Panc1 (cell line): Measurements from ENCODE around the gene EPHB1.

Experiments used
- POLR2AphosphoS5 ChIP-seq: IDR thresholded peaks from 2 replicates; pipeline ENCODE4 v1.6.1; 2012; ENCODE audit warnings: mild to moderate bottlenecking, low read depth, low read length, moderate library complexity
- SIN3A ChIP-seq: IDR thresholded peaks from 2 replicates; pipeline ENCODE4 v1.6.1; 2012; ENCODE audit warnings: low read depth, mild to moderate bottlenecking, low read length, moderate library complexity, borderline replicate concordance; ENCODE audit not compliant: insufficient read depth
- TCF7L2 ChIP-seq: IDR thresholded peaks from 2 replicates; pipeline ENCODE4 v1.6.1; 2011; ENCODE audit warnings: mild to moderate bottlenecking, low read depth, low read length, inconsistent platforms
- TF ChIP-seq, protein P1 (sequence below): fragments of 450-650 bp; IDR thresholded peaks from 2 replicates; pipeline ENCODE4 v1.5.1; 2017; ENCODE audit warnings: mild to moderate bottlenecking
- TF ChIP-seq, protein P2 (sequence below), 2 experiments: IDR thresholded peaks; 2 replicates each; pipeline ENCODE4 v1.6.1; 2011 to 2012; ENCODE audit warnings: low read depth in 2 of 2, control low read depth in 1 of 2, low read length in 1 of 2, mild to moderate bottlenecking in 1 of 2, moderate library complexity in 1 of 2; ENCODE audit not compliant: insufficient read depth in 1 of 2

DNA sequence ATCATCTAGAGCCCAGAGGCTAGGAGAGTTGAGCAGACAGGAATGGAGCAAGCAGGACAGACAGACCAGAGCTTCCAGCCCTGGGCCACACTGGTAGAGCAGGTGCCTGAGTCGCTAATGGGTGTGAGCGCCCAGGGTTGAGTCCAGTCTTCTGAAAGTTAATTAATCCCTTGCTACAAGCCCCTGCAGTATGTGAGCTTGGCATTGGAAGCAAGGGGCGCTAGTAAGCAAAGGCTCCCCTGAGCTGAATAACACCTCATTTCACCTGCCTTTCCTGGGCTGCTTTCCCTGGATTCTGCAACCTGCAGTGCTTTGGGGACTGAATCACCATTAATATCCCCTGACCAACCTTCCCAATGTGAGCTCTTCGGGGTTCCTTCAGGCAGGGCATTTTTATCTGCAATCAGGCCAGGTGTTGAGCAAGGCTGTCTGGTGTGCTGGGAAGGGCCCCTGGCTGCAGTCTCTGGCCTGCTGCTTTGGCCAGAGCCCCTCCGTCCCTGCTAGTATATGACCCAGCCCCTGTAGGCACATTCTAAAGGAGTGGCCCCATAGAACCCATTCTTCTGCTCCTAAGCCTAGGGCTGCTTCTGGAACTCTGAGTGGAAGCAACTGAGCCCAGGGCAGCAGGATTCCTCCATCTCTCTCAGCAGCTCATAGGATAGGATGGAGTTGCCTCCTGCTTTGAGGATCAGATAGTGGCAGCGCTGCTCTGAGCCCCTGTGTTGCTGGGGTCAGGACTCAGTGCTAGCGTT, 45.1 kb upstream of the EPHB1 start:
- TF ChIP-seq POLR2AphosphoS5 (no peak), SIN3A (no peak), TCF7L2 (no peak)
- TF ChIP-seq, protein P1, sequence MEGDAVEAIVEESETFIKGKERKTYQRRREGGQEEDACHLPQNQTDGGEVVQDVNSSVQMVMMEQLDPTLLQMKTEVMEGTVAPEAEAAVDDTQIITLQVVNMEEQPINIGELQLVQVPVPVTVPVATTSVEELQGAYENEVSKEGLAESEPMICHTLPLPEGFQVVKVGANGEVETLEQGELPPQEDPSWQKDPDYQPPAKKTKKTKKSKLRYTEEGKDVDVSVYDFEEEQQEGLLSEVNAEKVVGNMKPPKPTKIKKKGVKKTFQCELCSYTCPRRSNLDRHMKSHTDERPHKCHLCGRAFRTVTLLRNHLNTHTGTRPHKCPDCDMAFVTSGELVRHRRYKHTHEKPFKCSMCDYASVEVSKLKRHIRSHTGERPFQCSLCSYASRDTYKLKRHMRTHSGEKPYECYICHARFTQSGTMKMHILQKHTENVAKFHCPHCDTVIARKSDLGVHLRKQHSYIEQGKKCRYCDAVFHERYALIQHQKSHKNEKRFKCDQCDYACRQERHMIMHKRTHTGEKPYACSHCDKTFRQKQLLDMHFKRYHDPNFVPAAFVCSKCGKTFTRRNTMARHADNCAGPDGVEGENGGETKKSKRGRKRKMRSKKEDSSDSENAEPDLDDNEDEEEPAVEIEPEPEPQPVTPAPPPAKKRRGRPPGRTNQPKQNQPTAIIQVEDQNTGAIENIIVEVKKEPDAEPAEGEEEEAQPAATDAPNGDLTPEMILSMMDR, result no peak
- TF ChIP-seq, protein P2, sequence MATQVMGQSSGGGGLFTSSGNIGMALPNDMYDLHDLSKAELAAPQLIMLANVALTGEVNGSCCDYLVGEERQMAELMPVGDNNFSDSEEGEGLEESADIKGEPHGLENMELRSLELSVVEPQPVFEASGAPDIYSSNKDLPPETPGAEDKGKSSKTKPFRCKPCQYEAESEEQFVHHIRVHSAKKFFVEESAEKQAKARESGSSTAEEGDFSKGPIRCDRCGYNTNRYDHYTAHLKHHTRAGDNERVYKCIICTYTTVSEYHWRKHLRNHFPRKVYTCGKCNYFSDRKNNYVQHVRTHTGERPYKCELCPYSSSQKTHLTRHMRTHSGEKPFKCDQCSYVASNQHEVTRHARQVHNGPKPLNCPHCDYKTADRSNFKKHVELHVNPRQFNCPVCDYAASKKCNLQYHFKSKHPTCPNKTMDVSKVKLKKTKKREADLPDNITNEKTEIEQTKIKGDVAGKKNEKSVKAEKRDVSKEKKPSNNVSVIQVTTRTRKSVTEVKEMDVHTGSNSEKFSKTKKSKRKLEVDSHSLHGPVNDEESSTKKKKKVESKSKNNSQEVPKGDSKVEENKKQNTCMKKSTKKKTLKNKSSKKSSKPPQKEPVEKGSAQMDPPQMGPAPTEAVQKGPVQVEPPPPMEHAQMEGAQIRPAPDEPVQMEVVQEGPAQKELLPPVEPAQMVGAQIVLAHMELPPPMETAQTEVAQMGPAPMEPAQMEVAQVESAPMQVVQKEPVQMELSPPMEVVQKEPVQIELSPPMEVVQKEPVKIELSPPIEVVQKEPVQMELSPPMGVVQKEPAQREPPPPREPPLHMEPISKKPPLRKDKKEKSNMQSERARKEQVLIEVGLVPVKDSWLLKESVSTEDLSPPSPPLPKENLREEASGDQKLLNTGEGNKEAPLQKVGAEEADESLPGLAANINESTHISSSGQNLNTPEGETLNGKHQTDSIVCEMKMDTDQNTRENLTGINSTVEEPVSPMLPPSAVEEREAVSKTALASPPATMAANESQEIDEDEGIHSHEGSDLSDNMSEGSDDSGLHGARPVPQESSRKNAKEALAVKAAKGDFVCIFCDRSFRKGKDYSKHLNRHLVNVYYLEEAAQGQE (IDR thresholded peaks at IDR 0.05; ENCODE audit: insufficient read depth in 1 of 2, low read depth in 2 of 2, low read length in 1 of 2), result no peak
